ENCODE data around the gene LPIN1. TPM values are rescaled to one million over a fixed set of nuclear protein-coding genes. Genes with fewer than 3 reads are reported as not detected.
"Not testable (repeated sequence)": the region's sequence is repeated elsewhere in the genome, so short reads cannot be mapped to it uniquely, and the experiment has no call there.

Gene LPIN1
- total RNA-seq, 1 experiment from 2014 or later: 13.9 TPM

- TF ChIP-seq, protein P1, sequence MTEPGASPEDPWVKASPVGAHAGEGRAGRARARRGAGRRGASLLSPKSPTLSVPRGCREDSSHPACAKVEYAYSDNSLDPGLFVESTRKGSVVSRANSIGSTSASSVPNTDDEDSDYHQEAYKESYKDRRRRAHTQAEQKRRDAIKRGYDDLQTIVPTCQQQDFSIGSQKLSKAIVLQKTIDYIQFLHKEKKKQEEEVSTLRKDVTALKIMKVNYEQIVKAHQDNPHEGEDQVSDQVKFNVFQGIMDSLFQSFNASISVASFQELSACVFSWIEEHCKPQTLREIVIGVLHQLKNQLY (CRISPR knock-in tag; IDR thresholded peaks at IDR 0.05): no peak
- TF ChIP-seq NFE2L1 (CRISPR knock-in tag; IDR thresholded peaks at IDR 0.05): no peak
- no peak for TF ChIP-seq RORB (CRISPR knock-in tag; IDR thresholded peaks at IDR 0.05)
- TF ChIP-seq SP1 (CRISPR knock-in tag; conservative IDR thresholded peaks at IDR 0.05): no peak
- TF ChIP-seq ZNF416 (CRISPR knock-in tag; IDR thresholded peaks at IDR 0.05): no peak
- TF ChIP-seq CREB1 (CRISPR knock-in tag; IDR thresholded peaks at IDR 0.05): no peak
- TF ChIP-seq ETV6 (CRISPR knock-in tag; IDR thresholded peaks at IDR 0.05): no peak
- no peak for TF ChIP-seq ZNF263 (CRISPR knock-in tag; IDR thresholded peaks at IDR 0.05; ENCODE audit: low read depth)
- TF ChIP-seq USF1 (CRISPR knock-in tag; IDR thresholded peaks at IDR 0.05): no peak
- no peak for TF ChIP-seq ZNF138 (CRISPR knock-in tag; conservative IDR thresholded peaks at IDR 0.05)
- TF ChIP-seq MXD4 (CRISPR knock-in tag; IDR thresholded peaks at IDR 0.05; ENCODE audit: borderline replicate concordance): no peak
- TF ChIP-seq ZNF219 (CRISPR knock-in tag; IDR thresholded peaks at IDR 0.05; ENCODE audit: borderline replicate concordance): no peak
- no peak for TF ChIP-seq NR2C2 (CRISPR knock-in tag; IDR thresholded peaks at IDR 0.05)
- TF ChIP-seq ATF3 (CRISPR knock-in tag; conservative IDR thresholded peaks at IDR 0.05): no peak
- TF ChIP-seq SOX15 (CRISPR knock-in tag; IDR thresholded peaks at IDR 0.05): no peak
- no peak for TF ChIP-seq CREM (CRISPR knock-in tag; IDR thresholded peaks at IDR 0.05)
- no peaks in the 10 kb centered on the region for H3K27me3 Mint-ChIP-seq (ENCODE audit: low read depth)
- H3K4me1 Mint-ChIP-seq: peaks cover 34% of the 10 kb centered on the region
- peaks cover 28% of the 10 kb centered on the region for H3K36me3 Mint-ChIP-seq
- ATAC-seq: no peak
- no peak overlapping the region for H3K4me3 Mint-ChIP-seq
- no peak for DNase-seq (ENCODE audit: low spot score)
- CTCF ChIA-PET: interaction anchor here (1.5 kb wide), 1 partner anchor 14 kb away, joined by 6 read pairs; no protein-coding TSS in a partner anchor
- POLR2A ChIA-PET: interaction anchor here (0.6 kb wide), 1 partner anchor 248 kb away, joined by 4 read pairs; no protein-coding TSS in a partner anchor
- H3K9me3 Mint-ChIP-seq: peaks cover 24% of the 10 kb centered on the region
- H3K27ac Mint-ChIP-seq: no peak overlapping the region
These were observed 12.2 kb downstream of the LPIN1 start for GRCh38 chr2:11758647-11759046.

DNA sequence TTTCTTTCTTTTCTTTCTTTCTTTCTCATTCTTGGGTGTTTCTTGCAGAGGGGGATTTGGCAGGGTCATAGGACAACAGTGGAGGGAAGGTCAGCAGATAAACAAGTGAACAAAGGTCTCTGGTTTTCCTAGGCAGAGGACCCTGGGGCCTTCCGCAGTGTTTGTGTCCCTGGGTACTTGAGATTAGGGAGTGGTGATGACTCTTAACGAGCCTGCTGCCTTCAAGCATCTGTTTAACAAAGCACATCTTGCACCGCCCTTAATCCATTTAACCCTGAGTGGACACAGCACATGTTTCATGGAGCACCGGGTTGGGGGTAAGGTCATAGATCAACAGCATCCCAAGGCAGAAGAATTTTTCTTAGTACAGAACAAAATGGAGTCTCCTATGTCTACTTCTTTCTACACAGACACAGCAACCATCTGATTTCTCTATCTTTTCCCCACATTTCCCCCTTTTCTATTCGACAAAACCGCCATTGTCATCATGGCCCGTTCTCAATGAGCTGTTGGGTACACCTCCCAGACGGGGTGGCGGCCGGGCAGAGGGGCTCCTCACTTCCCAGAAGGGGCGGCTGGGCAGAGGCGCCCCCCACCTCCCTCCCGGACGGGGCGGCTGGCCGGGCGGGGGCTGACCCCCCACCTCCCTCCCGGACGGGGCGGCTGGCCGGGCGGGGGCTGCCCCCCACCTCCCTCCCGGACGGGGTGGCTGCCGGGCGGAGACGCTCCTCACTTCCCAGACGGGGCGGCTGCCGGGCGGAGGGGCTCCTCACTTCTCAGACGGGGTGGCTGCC is 12.9 kb downstream of the LPIN1 start:
- H3K27ac Mint-ChIP-seq; H3K27me3 Mint-ChIP-seq (ENCODE audit: low read depth); POLR2A ChIA-PET; H3K4me3 Mint-ChIP-seq; ATAC-seq; DNase-seq (ENCODE audit: low spot score); CTCF ChIA-PET: not testable (repeated sequence)
- Mint-ChIP-seq H3K36me3 (peaks cover 29% of the 10 kb centered on the region), H3K9me3 (peaks cover 25% of the 10 kb centered on the region), H3K4me1 (peaks cover 28% of the 10 kb centered on the region)

GRCh38 chr2:11761259-11761658 is 14.8 kb downstream of the LPIN1 start:
- Mint-ChIP-seq H3K9me3 (peaks cover 29% of the 10 kb centered on the region), H3K27me3 (ENCODE audit: low read depth) (no peaks in the 10 kb centered on the region), H3K27ac (no peak overlapping the region), H3K4me3 (no peak overlapping the region), H3K4me1 (peaks cover 28% of the 10 kb centered on the region), H3K36me3 (peaks cover 47% of the 10 kb centered on the region)
- ATAC-seq (no peak), DNase-seq (ENCODE audit: low spot score) (no peak)
- ChIA-PET POLR2A (no interaction called here), CTCF (interaction anchor here (1.2 to 1.8 kb wide), 2 partner anchors 17 to 68 kb away, joined by 3 to 5 read pairs; no protein-coding TSS in a partner anchor)
- TF ChIP-seq NR3C1 (CRISPR knock-in tag; conservative IDR thresholded peaks at IDR 0.05; ENCODE audit: low read depth) (no peak), ATF3 (CRISPR knock-in tag; conservative IDR thresholded peaks at IDR 0.05) (no peak)

DNA sequence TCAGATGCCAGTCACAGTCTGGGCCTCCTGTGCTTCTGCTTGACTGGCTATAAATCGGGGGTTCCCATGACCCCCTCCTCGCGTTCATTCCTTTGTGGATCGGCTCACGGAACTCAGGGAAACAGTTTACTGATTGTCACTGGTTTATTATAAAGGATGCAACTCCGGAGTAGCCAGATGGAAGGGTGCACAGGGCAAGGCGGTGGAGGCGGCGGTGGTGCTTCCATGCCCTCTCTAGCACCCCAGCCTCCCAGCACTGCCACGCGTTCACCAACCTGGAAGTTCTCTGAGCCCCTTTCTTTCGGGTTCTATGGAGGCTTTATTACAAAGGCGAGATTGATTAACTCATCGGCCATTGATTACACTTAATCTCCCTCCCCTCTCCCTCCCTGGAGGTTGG is 15.6 kb downstream of the LPIN1 start:
- H3K27ac Mint-ChIP-seq: no peak overlapping the region
- H3K36me3 Mint-ChIP-seq: peaks cover 54% of the 10 kb centered on the region
- DNase-seq (ENCODE audit: low spot score) (no peak), ATAC-seq (no peak)
- no peaks in the 10 kb centered on the region for H3K27me3 Mint-ChIP-seq (ENCODE audit: low read depth)
- H3K9me3 Mint-ChIP-seq: peaks cover 29% of the 10 kb centered on the region
- H3K4me1 Mint-ChIP-seq: peaks cover 24% of the 10 kb centered on the region
- H3K4me3 Mint-ChIP-seq: no peak overlapping the region
- ChIA-PET CTCF (interaction anchor here (1.8 kb wide), 1 partner anchor 69 kb away, joined by 5 read pairs; no protein-coding TSS in a partner anchor), POLR2A (no interaction called here)
- TF ChIP-seq CREM (CRISPR knock-in tag; IDR thresholded peaks at IDR 0.05) (no peak), ZNF263 (CRISPR knock-in tag; IDR thresholded peaks at IDR 0.05; ENCODE audit: low read depth) (no peak), RELA (CRISPR knock-in tag; IDR thresholded peaks at IDR 0.05; ENCODE audit: borderline replicate concordance) (no peak), KAT7 (CRISPR knock-in tag; IDR thresholded peaks at IDR 0.05; ENCODE audit: borderline replicate concordance) (no peak), CDX4 (CRISPR knock-in tag; IDR thresholded peaks at IDR 0.05; ENCODE audit: borderline replicate concordance) (no peak), GABPB1 (CRISPR knock-in tag; IDR thresholded peaks at IDR 0.05) (no peak), TP53 (CRISPR knock-in tag; IDR thresholded peaks at IDR 0.05) (no peak), SMAD3 (CRISPR knock-in tag; IDR thresholded peaks at IDR 0.05; ENCODE audit: borderline replicate concordance) (no peak)
- TF ChIP-seq, protein P2, sequence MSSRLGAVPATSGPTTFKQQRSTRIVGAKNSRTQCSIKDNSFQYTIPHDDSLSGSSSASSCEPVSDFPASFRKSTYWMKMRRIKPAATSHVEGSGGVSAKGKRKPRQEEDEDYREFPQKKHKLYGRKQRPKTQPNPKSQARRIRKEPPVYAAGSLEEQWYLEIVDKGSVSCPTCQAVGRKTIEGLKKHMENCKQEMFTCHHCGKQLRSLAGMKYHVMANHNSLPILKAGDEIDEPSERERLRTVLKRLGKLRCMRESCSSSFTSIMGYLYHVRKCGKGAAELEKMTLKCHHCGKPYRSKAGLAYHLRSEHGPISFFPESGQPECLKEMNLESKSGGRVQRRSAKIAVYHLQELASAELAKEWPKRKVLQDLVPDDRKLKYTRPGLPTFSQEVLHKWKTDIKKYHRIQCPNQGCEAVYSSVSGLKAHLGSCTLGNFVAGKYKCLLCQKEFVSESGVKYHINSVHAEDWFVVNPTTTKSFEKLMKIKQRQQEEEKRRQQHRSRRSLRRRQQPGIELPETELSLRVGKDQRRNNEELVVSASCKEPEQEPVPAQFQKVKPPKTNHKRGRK (CRISPR knock-in tag; IDR thresholded peaks at IDR 0.05; ENCODE audit: borderline replicate concordance): no peak
